Measurements from ENCODE around the gene DIS3L2. TPM values are rescaled to one million over a fixed set of nuclear protein-coding genes. Genes with fewer than 3 reads are reported as not detected.
"Not testable (repeated sequence)": the region's sequence is repeated elsewhere in the genome, so short reads cannot be mapped to it uniquely, and the experiment has no call there.

DIS3L2 gene
- total and polyA plus RNA-seq, 2 experiments from 2014 or later, result 9.3 to 15.6 TPM

DNA sequence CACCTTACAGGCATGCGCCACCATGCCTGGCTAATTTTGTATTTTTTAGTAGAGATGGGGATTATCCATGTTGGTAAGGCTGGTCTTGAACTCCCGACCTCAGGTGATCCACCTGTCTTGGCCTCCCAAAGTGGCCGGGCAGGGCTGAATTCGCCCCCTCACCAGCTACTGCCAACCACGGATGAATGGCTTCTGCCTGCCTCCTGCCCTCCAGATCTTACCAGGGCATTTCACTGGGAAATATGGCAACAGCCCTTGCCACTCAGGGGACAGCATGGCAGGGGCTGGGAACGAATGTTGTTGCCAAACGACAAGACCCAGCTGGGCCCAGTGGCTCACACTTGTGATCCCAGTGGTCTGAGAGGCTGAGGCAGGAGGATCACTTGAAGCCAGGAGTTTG is 415.2 kb downstream of the DIS3L2 start:
- H3K4me2 ChIP-seq (ENCODE audit: unreplicated experiment), result no peak overlapping the region
- 0 out of 2 replicates have a peak, but pooled peaks cover 3% of the 10 kb centered on the region for H3K4me1 ChIP-seq (ENCODE audit: insufficient read depth)
- H2AFZ ChIP-seq, result no peak overlapping the region

GRCh38 chr2:232377319-232377718 is 415.8 kb downstream of the DIS3L2 start:
- no peaks in the 10 kb centered on the region; the same call in 1 of the 2 replicates for H3F3A ChIP-seq (ENCODE audit: insufficient read depth)
- WGBS, 2 experiments (ENCODE audit: low coverage in 1 of 2, low lambda C conversion rate in 2 of 2, missing lambda C conversion rate in 2 of 2), result 61% methylated on average over 7 of the region's 7 CpGs
- no peak overlapping the region for H2AFZ ChIP-seq
- no peaks in the 10 kb centered on the region for H3K36me3 ChIP-seq (ENCODE audit: low read depth)
- H3K4me3 ChIP-seq, result no peak overlapping the region
- no peak overlapping the region for H3K27ac ChIP-seq
- H3K79me2 ChIP-seq (ENCODE audit: insufficient read depth), result no peaks in the 10 kb centered on the region
- TF ChIP-seq EZH2 (IDR thresholded peaks at IDR 0.05; ENCODE audit: insufficient read depth, poor library complexity, severe bottlenecking) (no peak), EZH2phosphoT487 (IDR thresholded peaks at IDR 0.05; ENCODE audit: insufficient read depth, low read depth) (no peak)
- DNase-seq, result no peak
- no peak overlapping the region for H3K9ac ChIP-seq
- H3K9me2 ChIP-seq (ENCODE audit: insufficient read depth), result no peaks in the 10 kb centered on the region
- no peak overlapping the region for H3K4me2 ChIP-seq (ENCODE audit: unreplicated experiment)
- peaks cover 8% of the 10 kb centered on the region; the same call in 1 of the 2 replicates for H3K27me3 ChIP-seq (replicated peaks; ENCODE audit: insufficient read depth)
- H3K4me1 ChIP-seq (ENCODE audit: insufficient read depth), result 0 out of 2 replicates have a peak, but pooled peaks cover 3% of the 10 kb centered on the region
- in situ Hi-C loops (cut with MboI), result no loop called here
- no peaks in the 10 kb centered on the region for H3K9me3 ChIP-seq (ENCODE audit: low read depth)
- no peaks in the 10 kb centered on the region for H4K20me1 ChIP-seq (ENCODE audit: insufficient read depth)

More for the DNA sequence above, 415.2 kb downstream of the DIS3L2 start:
- no peaks in the 10 kb centered on the region; the same call in 1 of the 2 replicates for H3F3A ChIP-seq (ENCODE audit: insufficient read depth)
- WGBS, 2 experiments (ENCODE audit: low coverage in 1 of 2, low lambda C conversion rate in 2 of 2, missing lambda C conversion rate in 2 of 2), result 67 to 69% methylated on average over 7 of the region's 7 CpGs
- no peaks in the 10 kb centered on the region for H4K20me1 ChIP-seq (ENCODE audit: insufficient read depth)
- no peak for DNase-seq
- no peaks in the 10 kb centered on the region for H3K9me3 ChIP-seq (ENCODE audit: low read depth)
- no peaks in the 10 kb centered on the region for H3K79me2 ChIP-seq (ENCODE audit: insufficient read depth)
- no peak overlapping the region for H3K4me3 ChIP-seq
- no peaks in the 10 kb centered on the region for H3K36me3 ChIP-seq (ENCODE audit: low read depth)
- TF ChIP-seq EZH2 (IDR thresholded peaks at IDR 0.05; ENCODE audit: insufficient read depth, poor library complexity, severe bottlenecking) (no peak), EZH2phosphoT487 (IDR thresholded peaks at IDR 0.05; ENCODE audit: insufficient read depth, low read depth) (no peak)
- no peaks in the 10 kb centered on the region for H3K9me2 ChIP-seq (ENCODE audit: insufficient read depth)
- in situ Hi-C loops (cut with MboI), result no loop called here
- no peak overlapping the region for H3K27ac ChIP-seq
- H3K9ac ChIP-seq, result no peak overlapping the region
- H3K27me3 ChIP-seq (replicated peaks; ENCODE audit: insufficient read depth), result peaks cover 2% of the 10 kb centered on the region; the same call in 1 of the 2 replicates

DNA sequence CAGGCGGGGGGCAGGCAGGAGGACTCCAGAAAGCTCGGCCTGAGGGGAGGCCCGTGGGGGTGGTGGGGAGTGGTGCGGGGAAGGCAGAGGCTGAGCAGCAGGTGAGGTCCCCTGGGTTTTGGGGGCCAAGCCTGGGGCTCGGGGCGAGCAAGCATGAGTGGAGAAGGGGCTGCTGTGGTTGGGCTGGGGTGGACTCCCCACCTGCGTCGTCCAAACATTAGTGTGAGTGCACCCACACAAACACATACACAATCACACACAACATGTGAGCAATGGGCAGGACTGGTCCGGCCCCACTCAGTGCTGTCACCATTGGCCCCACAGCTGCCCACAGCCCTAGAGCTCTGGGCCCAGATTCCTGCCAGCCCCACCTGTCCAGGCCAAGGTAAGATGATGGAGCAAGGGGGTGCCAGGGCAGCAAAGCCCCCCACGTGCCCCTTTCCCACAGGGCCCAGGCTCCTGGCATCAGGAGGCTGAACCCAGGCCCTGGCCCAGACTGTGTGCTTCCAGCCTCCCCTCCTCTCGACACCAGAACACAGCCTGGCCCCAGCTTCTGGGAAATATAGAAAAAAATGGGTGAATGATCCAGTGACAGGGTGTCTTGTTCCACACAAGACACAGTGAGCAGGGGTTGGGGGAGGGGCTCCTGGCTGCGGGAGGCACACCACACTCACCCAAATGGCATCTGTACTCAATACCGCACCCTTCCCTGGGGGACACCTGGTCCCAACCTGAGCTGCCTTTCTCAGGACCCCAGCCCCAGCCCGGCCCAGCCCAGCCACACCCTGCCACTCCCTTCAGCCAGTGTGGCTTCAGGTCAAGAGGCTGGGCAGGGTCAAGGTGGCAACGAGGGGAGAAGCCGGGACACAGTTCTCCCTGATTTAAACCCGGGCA is 416.6 kb downstream of the DIS3L2 start:
- peaks cover 16% of the 10 kb centered on the region; the same call in 1 of the 2 replicates for H3K27me3 ChIP-seq (replicated peaks; ENCODE audit: insufficient read depth)

GRCh38 chr2:232378735-232379151 is 417.2 kb downstream of the DIS3L2 start, which contains the start of gene ALPP:
Gene ALPP (plus strand): TSS chr2:232378751. CDS start chr2:232378803, 52 bp downstream.
- H2AFZ ChIP-seq; H3F3A ChIP-seq (ENCODE audit: insufficient read depth); H3K4me3 ChIP-seq; DNase-seq; H3K4me1 ChIP-seq (ENCODE audit: insufficient read depth); H3K36me3 ChIP-seq (ENCODE audit: low read depth); H3K9me2 ChIP-seq (ENCODE audit: insufficient read depth); H3K4me2 ChIP-seq (ENCODE audit: unreplicated experiment); H3K9ac ChIP-seq; H3K27ac ChIP-seq; H4K20me1 ChIP-seq (ENCODE audit: insufficient read depth); H3K9me3 ChIP-seq (ENCODE audit: low read depth); in situ Hi-C loops (cut with MboI); H3K79me2 ChIP-seq (ENCODE audit: insufficient read depth): not testable (repeated sequence)
- peaks cover 22% of the 10 kb centered on the region for H3K27me3 ChIP-seq (replicated peaks; ENCODE audit: insufficient read depth)
- WGBS, 2 experiments (ENCODE audit: low coverage in 1 of 2, low lambda C conversion rate in 2 of 2, missing lambda C conversion rate in 2 of 2), result 57 to 60% methylated on average over 11 to 12 of the region's 12 CpGs

More for the DNA sequence above, 416.6 kb downstream of the DIS3L2 start:
- no peaks in the 10 kb centered on the region for H3K79me2 ChIP-seq (ENCODE audit: insufficient read depth)
- H2AFZ ChIP-seq, result no peak overlapping the region
- no peaks in the 10 kb centered on the region for H4K20me1 ChIP-seq (ENCODE audit: insufficient read depth)
- H3K4me3 ChIP-seq, result no peak overlapping the region
- H3K4me2 ChIP-seq (ENCODE audit: unreplicated experiment), result no peak overlapping the region
- H3F3A ChIP-seq (ENCODE audit: insufficient read depth), result no peaks in the 10 kb centered on the region
- WGBS, 2 experiments (ENCODE audit: low coverage in 1 of 2, low lambda C conversion rate in 2 of 2, missing lambda C conversion rate in 2 of 2), result 61 to 67% methylated on average over 9 to 17 of the region's 17 CpGs
- no peak for TF ChIP-seq EZH2phosphoT487 (IDR thresholded peaks at IDR 0.05; ENCODE audit: insufficient read depth, low read depth)
- no peak for TF ChIP-seq EZH2 (IDR thresholded peaks at IDR 0.05; ENCODE audit: insufficient read depth, poor library complexity, severe bottlenecking)
- H3K36me3 ChIP-seq (ENCODE audit: low read depth), result no peaks in the 10 kb centered on the region
- in situ Hi-C loops (cut with MboI), result no loop called here
- no peak for DNase-seq
- H3K4me1 ChIP-seq (ENCODE audit: insufficient read depth), result no peaks in the 10 kb centered on the region
- no peak overlapping the region for H3K9ac ChIP-seq
- no peaks in the 10 kb centered on the region for H3K9me2 ChIP-seq (ENCODE audit: insufficient read depth)
- no peaks in the 10 kb centered on the region for H3K9me3 ChIP-seq (ENCODE audit: low read depth)
- no peak overlapping the region for H3K27ac ChIP-seq

DNA sequence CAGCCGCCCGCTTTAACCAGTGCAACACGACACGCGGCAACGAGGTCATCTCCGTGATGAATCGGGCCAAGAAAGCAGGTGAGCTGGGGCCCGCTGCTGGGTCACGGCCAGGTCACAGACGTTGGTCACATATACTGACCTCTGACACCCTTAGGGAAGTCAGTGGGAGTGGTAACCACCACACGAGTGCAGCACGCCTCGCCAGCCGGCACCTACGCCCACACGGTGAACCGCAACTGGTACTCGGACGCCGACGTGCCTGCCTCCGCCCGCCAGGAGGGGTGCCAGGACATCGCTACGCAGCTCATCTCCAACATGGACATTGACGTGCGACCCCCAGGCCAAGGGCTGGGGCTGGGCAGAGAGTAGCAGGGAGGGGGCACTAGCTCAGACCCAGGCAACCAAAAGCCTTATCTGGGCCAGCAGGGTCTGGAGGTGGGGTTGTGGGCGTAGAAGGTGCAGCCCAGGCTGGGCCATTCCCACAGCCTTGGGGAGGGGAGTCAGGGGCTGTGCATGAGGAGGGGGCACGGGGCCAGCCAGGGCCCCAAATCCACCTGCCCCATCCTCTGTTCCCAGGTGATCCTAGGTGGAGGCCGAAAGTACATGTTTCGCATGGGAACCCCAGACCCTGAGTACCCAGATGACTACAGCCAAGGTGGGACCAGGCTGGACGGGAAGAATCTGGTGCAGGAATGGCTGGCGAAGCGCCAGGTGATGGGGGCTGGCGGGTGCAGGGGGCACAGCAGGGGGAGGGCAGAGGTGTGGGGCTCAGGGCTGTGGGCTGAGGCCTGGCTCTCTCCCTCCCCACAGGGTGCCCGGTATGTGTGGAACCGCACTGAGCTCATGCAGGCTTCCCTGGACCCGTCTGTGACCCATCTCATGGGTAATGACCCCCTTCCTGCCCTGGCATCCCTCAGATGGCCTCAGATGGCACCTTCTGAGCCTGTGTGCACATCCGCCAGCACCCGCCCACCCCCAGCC is 418.4 kb downstream of the DIS3L2 start:
- H3K9me3 ChIP-seq (ENCODE audit: low read depth); H3K4me1 ChIP-seq (ENCODE audit: insufficient read depth); H3K27ac ChIP-seq; H3F3A ChIP-seq (ENCODE audit: insufficient read depth); H3K79me2 ChIP-seq (ENCODE audit: insufficient read depth); H2AFZ ChIP-seq; H3K4me2 ChIP-seq (ENCODE audit: unreplicated experiment); H4K20me1 ChIP-seq (ENCODE audit: insufficient read depth); DNase-seq; H3K9me2 ChIP-seq (ENCODE audit: insufficient read depth); H3K36me3 ChIP-seq (ENCODE audit: low read depth); H3K9ac ChIP-seq; H3K4me3 ChIP-seq; in situ Hi-C loops (cut with MboI): not testable (repeated sequence)
- WGBS, 2 experiments (ENCODE audit: low coverage in 1 of 2, low lambda C conversion rate in 2 of 2, missing lambda C conversion rate in 2 of 2), result 65 to 67% methylated on average over 21 to 40 of the region's 41 CpGs
- peaks cover 33% of the 10 kb centered on the region for H3K27me3 ChIP-seq (replicated peaks; ENCODE audit: insufficient read depth)

- H3K4me3 ChIP-seq; H3K9ac ChIP-seq; H4K20me1 ChIP-seq (ENCODE audit: insufficient read depth); H2AFZ ChIP-seq; H3K9me2 ChIP-seq (ENCODE audit: insufficient read depth); H3K79me2 ChIP-seq (ENCODE audit: insufficient read depth); DNase-seq; H3K36me3 ChIP-seq (ENCODE audit: low read depth); H3F3A ChIP-seq (ENCODE audit: insufficient read depth); H3K4me2 ChIP-seq (ENCODE audit: unreplicated experiment); H3K9me3 ChIP-seq (ENCODE audit: low read depth); in situ Hi-C loops (cut with MboI); H3K27ac ChIP-seq; H3K4me1 ChIP-seq (ENCODE audit: insufficient read depth): not testable (repeated sequence)
- H3K27me3 ChIP-seq (replicated peaks; ENCODE audit: insufficient read depth), result peaks cover 47% of the 10 kb centered on the region
- 38 to 50% methylated on average over 42 to 46 of the region's 59 CpGs for WGBS, 2 experiments (ENCODE audit: low coverage in 1 of 2, low lambda C conversion rate in 2 of 2, missing lambda C conversion rate in 2 of 2)
These were observed 419.9 kb downstream of the DIS3L2 start for GRCh38 chr2:232381204-232382031.
